ENCODE data around the gene ABHD11.

- TF ChIP-seq CTCF (IDR thresholded peaks at IDR 0.05) (no peak), EZH2 (IDR thresholded peaks at IDR 0.05; ENCODE audit: borderline replicate concordance, insufficient read depth, low read depth, low read length, poor library complexity, severe bottlenecking) (no peak)
Measured at GRCh38 chr7:73779517-73779916, 40.9 kb upstream of the ABHD11 start.
